Smooth muscle cell (in vitro differentiated cells): ENCODE measurements around the gene SLC24A3. TPM values are rescaled to one million over a fixed set of nuclear protein-coding genes. Genes with fewer than 3 reads are reported as not detected.

Experiments
- DNase-seq: peaks from one replicate; lab custom pipeline; 2025; ENCODE audit not compliant: unreplicated experiment; lab: John Stamatoyannopoulos, UW
- H2AFZ ChIP-seq: fragments of 200-600 bp; sonication (generic); 2 replicates; pipeline ENCODE4 v1.6.0; 2016; ENCODE audit warnings: antibody characterized with exemption, low read depth, mild to moderate bottlenecking
- H3F3A ChIP-seq: fragments of 200-600 bp; sonication (generic); 2 replicates; pipeline ENCODE4 v1.6.0; 2017; ENCODE audit warnings: antibody characterized with exemption, low read depth
- H3K27ac ChIP-seq: fragments of 200-600 bp; sonication (generic); 2 replicates; pipeline ENCODE4 v1.5.1; 2016; ENCODE audit warnings: low read depth, mild to moderate bottlenecking
- H3K27me3 ChIP-seq: fragments of 200-600 bp; sonication (generic); 2 replicates; pipeline ENCODE4 v1.6.1; 2016; ENCODE audit warnings: low read depth, mild to moderate bottlenecking
- H3K36me3 ChIP-seq: fragments of 200-600 bp; sonication (generic); 2 replicates; pipeline ENCODE4 v1.5.1; 2016; ENCODE audit warnings: low read depth
- H3K4me1 ChIP-seq: fragments of 200-600 bp; sonication (generic); 2 replicates; pipeline ENCODE4 v1.5.1; 2016; ENCODE audit warnings: low read depth
- H3K4me2 ChIP-seq: fragments of 200-600 bp; sonication (generic); 2 replicates; pipeline ENCODE4 v1.6.0; 2016; ENCODE audit warnings: mild to moderate bottlenecking
- H3K4me3 ChIP-seq: fragments of 200-600 bp; sonication (generic); 2 replicates; pipeline ENCODE4 v1.5.1; 2016; ENCODE audit warnings: mild to moderate bottlenecking
- H3K79me2 ChIP-seq: fragments of 200-600 bp; sonication (generic); 2 replicates; pipeline ENCODE4 v1.6.0; 2016; ENCODE audit warnings: low read depth, mild to moderate bottlenecking
- H3K9ac ChIP-seq: fragments of 200-600 bp; sonication (generic); 2 replicates; pipeline ENCODE4 v1.6.0; 2016; ENCODE audit warnings: low read depth
- H3K9me3 ChIP-seq: fragments of 200-600 bp; sonication (generic); replicated peaks from 2 replicates; pipeline ENCODE4 v1.5.1; 2016; ENCODE audit warnings: low read depth
- H4K20me1 ChIP-seq: fragments of 200-600 bp; sonication (generic); 2 replicates; pipeline ENCODE4 v1.6.0; 2016; ENCODE audit warnings: low read depth
- WGBS: methylation state at CpG from one replicate; pipeline ENCODE4 v1.1.7; 2016; ENCODE audit warnings: low lambda C conversion rate; 5-methylcytosine and 5-hydroxymethylcytosine counted together
- polyA plus RNA-seq: library from polyadenylated mRNA; unstranded; fragments of >200 nt; fragmentation: Nextera tagmentation; extraction: Ambion mirVana; gene quantifications from 2 replicates; pipeline ENCODE4 v1.2.1, GENCODE V29; 2016
- total RNA-seq: library from RNA; depleted of rRNA; stranded (reverse); fragments of >200 nt; gene quantifications from 2 replicates; pipeline ENCODE4 v1.2.3, GENCODE V29; 2014
- TF ChIP-seq, protein P1 (sequence below): fragments of 200-600 bp; sonication (generic); IDR thresholded peaks from 2 replicates; pipeline ENCODE4 v1.5.1; 2017; ENCODE audit warnings: borderline replicate concordance, mild to moderate bottlenecking, antibody characterized with exemption; ENCODE audit not compliant: insufficient read depth, poor library complexity, severe bottlenecking

The SLC24A3 gene
- total and polyA plus RNA-seq, 2 experiments from 2014 or later: 2.5 to 3.2 TPM

- H3K4me2 ChIP-seq: no peak overlapping the region
- H3K9ac ChIP-seq: no peak overlapping the region
- H3K36me3 ChIP-seq: no peaks in the 10 kb centered on the region
- no peaks in the 10 kb centered on the region for H3K79me2 ChIP-seq
- H2AFZ ChIP-seq: no peak overlapping the region
- no peak overlapping the region for H3K27ac ChIP-seq
- no peak for DNase-seq
- H3K9me3 ChIP-seq: no peaks in the 10 kb centered on the region
- no peaks in the 10 kb centered on the region for H3K27me3 ChIP-seq
- TF ChIP-seq, protein P1, sequence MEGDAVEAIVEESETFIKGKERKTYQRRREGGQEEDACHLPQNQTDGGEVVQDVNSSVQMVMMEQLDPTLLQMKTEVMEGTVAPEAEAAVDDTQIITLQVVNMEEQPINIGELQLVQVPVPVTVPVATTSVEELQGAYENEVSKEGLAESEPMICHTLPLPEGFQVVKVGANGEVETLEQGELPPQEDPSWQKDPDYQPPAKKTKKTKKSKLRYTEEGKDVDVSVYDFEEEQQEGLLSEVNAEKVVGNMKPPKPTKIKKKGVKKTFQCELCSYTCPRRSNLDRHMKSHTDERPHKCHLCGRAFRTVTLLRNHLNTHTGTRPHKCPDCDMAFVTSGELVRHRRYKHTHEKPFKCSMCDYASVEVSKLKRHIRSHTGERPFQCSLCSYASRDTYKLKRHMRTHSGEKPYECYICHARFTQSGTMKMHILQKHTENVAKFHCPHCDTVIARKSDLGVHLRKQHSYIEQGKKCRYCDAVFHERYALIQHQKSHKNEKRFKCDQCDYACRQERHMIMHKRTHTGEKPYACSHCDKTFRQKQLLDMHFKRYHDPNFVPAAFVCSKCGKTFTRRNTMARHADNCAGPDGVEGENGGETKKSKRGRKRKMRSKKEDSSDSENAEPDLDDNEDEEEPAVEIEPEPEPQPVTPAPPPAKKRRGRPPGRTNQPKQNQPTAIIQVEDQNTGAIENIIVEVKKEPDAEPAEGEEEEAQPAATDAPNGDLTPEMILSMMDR: no peak
- H3F3A ChIP-seq: no peaks in the 10 kb centered on the region
- WGBS: 70% methylated on average over 7 of the region's 7 CpGs
- no peaks in the 10 kb centered on the region for H4K20me1 ChIP-seq
- H3K4me3 ChIP-seq: no peak overlapping the region
- H3K4me1 ChIP-seq: peaks cover 7% of the 10 kb centered on the region
Observed at GRCh38 chr20:19427913-19428312, 215.5 kb downstream of the SLC24A3 start.

DNA sequence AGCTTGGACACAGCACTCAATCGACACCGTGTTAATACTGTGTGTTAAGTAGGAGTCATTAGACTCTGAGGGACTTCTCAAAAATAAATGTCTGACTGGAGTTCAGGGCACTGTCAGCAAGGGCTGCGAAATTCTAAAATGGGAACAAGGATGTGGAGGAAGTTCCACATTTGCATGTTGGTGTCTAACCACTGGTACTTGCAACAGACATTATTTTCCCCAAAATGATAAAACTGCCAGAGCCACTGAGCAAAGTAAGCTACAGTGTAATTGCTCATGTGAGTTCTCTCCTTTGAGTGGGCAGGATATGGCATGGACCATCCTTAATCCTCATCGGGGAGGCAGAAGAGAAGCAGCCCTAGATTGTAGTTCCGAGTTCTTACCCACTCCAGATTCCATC, 215.9 kb downstream of the SLC24A3 start:
- Histone ChIP-seq H3K79me2 (no peaks in the 10 kb centered on the region), H4K20me1 (no peaks in the 10 kb centered on the region), H3K9ac (no peak overlapping the region), H3K4me3 (no peak overlapping the region), H3K4me2 (no peak overlapping the region), H2AFZ (no peak overlapping the region), H3K36me3 (no peaks in the 10 kb centered on the region), H3K27ac (no peak overlapping the region), H3K9me3 (no peaks in the 10 kb centered on the region), H3K4me1 (peaks cover 2% of the 10 kb centered on the region), H3K27me3 (no peaks in the 10 kb centered on the region), H3F3A (peaks cover 1% of the 10 kb centered on the region)
- TF ChIP-seq, protein P1: no peak
- 86% methylated on average over 5 of the region's 5 CpGs for WGBS
- DNase-seq: no peak

GRCh38 chr20:19429538-19429937, 217.1 kb downstream of the SLC24A3 start:
- Histone ChIP-seq H3K4me2 (no peak overlapping the region), H3K27me3 (no peaks in the 10 kb centered on the region), H4K20me1 (no peaks in the 10 kb centered on the region), H3K9me3 (no peaks in the 10 kb centered on the region), H3K36me3 (no peaks in the 10 kb centered on the region), H3K4me3 (no peak overlapping the region), H3K4me1 (peaks cover 1% of the 10 kb centered on the region), H3F3A (peaks cover 11% of the 10 kb centered on the region), H3K27ac (no peak overlapping the region), H2AFZ (no peak overlapping the region), H3K79me2 (no peaks in the 10 kb centered on the region), H3K9ac (no peak overlapping the region)
- TF ChIP-seq, protein P1: no peak
- no peak for DNase-seq
- WGBS: 75% methylated on average over 7 of the region's 7 CpGs

GRCh38 chr20:19430641-19431315, 218.3 kb downstream of the SLC24A3 start:
- no peaks in the 10 kb centered on the region for H3K9me3 ChIP-seq
- TF ChIP-seq, protein P1: no peak
- 96% methylated on average over 5 of the region's 5 CpGs for WGBS
- H4K20me1 ChIP-seq: no peaks in the 10 kb centered on the region
- no peaks in the 10 kb centered on the region for H3K79me2 ChIP-seq
- H3K4me2 ChIP-seq: no peak overlapping the region
- H3F3A ChIP-seq: peaks cover 14% of the 10 kb centered on the region
- H3K4me1 ChIP-seq: peaks cover 5% of the 10 kb centered on the region
- no peaks in the 10 kb centered on the region for H3K27me3 ChIP-seq
- no peak overlapping the region for H3K27ac ChIP-seq
- H3K9ac ChIP-seq: no peak overlapping the region
- no peaks in the 10 kb centered on the region for H3K36me3 ChIP-seq
- no peak overlapping the region for H2AFZ ChIP-seq
- DNase-seq: no peak
- no peak overlapping the region for H3K4me3 ChIP-seq
